Sigmoid colon (tissue), 7 donors: ENCODE data around the gene C19orf44. TPM values are rescaled to one million over a fixed set of nuclear protein-coding genes. Genes with fewer than 3 reads are reported as not detected.
"Not testable (repeated sequence)": the region's sequence is repeated elsewhere in the genome, so short reads cannot be mapped to it uniquely, and the experiment has no call there.

ENCODE experiments used
- DNase-seq: peaks from one replicate; pipeline ENCODE4 v3.0.0-alpha.2; 2019
- H3K27ac ChIP-seq, 4 donors: fragments of 200-600 bp; sonication (generic); one replicate each; pipeline ENCODE4 v1.5.1; 2016 to 2019; ENCODE audit warnings: mild to moderate bottlenecking in 1 of 4
- H3K27me3 ChIP-seq, 3 donors: fragments of 200-600 bp; sonication (generic); one replicate each; pipeline ENCODE4 v1.5.1; 2019; ENCODE audit warnings: mild to moderate bottlenecking in 1 of 3
- H3K36me3 ChIP-seq, 4 donors: fragments of 200-600 bp; sonication (generic); one replicate each; pipeline ENCODE4 v1.5.1; 2016 to 2019
- H3K4me1 ChIP-seq, 4 donors: fragments of 200-600 bp; sonication (generic); one replicate each; pipeline ENCODE4 v1.5.1; 2017 to 2019
- H3K4me3 ChIP-seq, 4 donors: fragments of 200-600 bp; sonication (generic); one replicate each; pipeline ENCODE4 v1.5.1; 2017 to 2019; ENCODE audit warnings: mild to moderate bottlenecking in 2 of 4, moderate library complexity in 1 of 4
- H3K9me3 ChIP-seq, 4 donors: fragments of 200-600 bp in 3 of 4; sonication (generic) in 3 of 4; one replicate each; pipeline versions ENCODE4 v1.5.1 to v1.6.1; 2013 to 2019
- EP300 ChIP-seq, 4 donors: sonication (generic); formaldehyde crosslinking; IDR thresholded peaks; one replicate each; pipeline ENCODE4 v1.6.1; 2017; ENCODE audit warnings: antibody characterized with exemption in 4 of 4
- POLR2A ChIP-seq, 2 donors: fragments of 450-650 bp; IDR thresholded peaks; one replicate each; pipeline ENCODE4 v1.6.1; 2016; ENCODE audit warnings: antibody characterized with exemption in 2 of 2, mild to moderate bottlenecking in 2 of 2, moderate library complexity in 2 of 2
- POLR2AphosphoS5 ChIP-seq, 4 donors: sonication (generic); formaldehyde crosslinking; IDR thresholded peaks; one replicate each; pipeline ENCODE4 v1.6.1; 2017; ENCODE audit warnings: antibody characterized with exemption in 4 of 4
- WGBS, 2 donors: extraction: QIAGEN DNeasy Blood & Tissue Kit; methylation state at CpG; one replicate each; pipeline ENCODE4 v1.1.7; 2013; 5-methylcytosine and 5-hydroxymethylcytosine counted together
- intact Hi-C: fragments of 100-400 bp; cut with DNase I; formaldehyde crosslinking; loops from one replicate; pipeline ENCODE4 v1.15.1; 2023
- polyA plus RNA-seq, 3 donors: library from polyadenylated mRNA; stranded (reverse); fragments of 200-250 nt; gene quantifications; one replicate each; pipeline ENCODE4 v1.2.3, GENCODE V29; 2013
- total RNA-seq, 4 donors: library from RNA; depleted of rRNA; stranded (reverse); fragments of >200 nt; gene quantifications; one replicate each; pipeline ENCODE4 v1.1.0, GENCODE V29; 2016
- TF ChIP-seq, protein P1 (sequence below), 4 experiments: fragments of 450-650 bp in 3 of 4; fragments of 200-600 bp in 1 of 4; IDR thresholded peaks; one replicate each; pipeline ENCODE4 v1.5.1; 2016 to 2019; ENCODE audit warnings: antibody characterized with exemption in 4 of 4, mild to moderate bottlenecking in 3 of 4, moderate library complexity in 2 of 4
- donor health status: healthy with polysubstance abuse.
- donor health status: Bipolar disorder and iron deficiency.
- donor health status: healthy.

C19orf44 gene
- total and polyA plus RNA-seq, 7 donors: 1.8 to 10.0 (median 3.8) TPM

DNA sequence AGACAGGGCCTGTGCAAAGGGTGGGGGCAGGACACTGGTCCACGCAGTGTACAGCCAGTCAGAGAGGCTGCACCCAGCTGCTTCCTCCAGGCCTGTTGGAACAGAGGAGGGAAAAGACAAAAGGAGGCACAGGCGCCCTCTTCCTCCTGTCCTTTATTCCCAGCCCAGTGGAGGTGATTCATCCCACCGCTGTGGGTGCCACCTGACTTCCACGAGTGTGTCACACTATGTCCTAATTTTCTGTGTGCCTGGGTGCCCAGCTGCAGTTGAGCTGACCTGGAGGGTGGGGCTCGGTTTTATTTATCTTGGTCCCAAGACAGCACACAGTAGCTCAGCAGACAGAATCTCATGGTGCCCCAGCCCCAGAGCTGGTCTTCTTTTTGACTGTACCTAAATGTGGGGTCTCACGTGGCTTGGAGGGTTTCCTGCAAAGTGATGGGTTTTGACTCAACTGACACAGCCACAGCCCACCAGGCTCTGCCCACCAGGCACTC, 33.4 kb upstream of the C19orf44 start:
- no peak for DNase-seq
- no peaks in the 10 kb centered on the region for H3K36me3 ChIP-seq
- intact Hi-C loops: no loop called here
- TF ChIP-seq EP300 (IDR thresholded peaks at IDR 0.05) (no peak), POLR2A (IDR thresholded peaks at IDR 0.05) (no peak), POLR2AphosphoS5 (IDR thresholded peaks at IDR 0.05) (no peak)
- TF ChIP-seq, protein P1, sequence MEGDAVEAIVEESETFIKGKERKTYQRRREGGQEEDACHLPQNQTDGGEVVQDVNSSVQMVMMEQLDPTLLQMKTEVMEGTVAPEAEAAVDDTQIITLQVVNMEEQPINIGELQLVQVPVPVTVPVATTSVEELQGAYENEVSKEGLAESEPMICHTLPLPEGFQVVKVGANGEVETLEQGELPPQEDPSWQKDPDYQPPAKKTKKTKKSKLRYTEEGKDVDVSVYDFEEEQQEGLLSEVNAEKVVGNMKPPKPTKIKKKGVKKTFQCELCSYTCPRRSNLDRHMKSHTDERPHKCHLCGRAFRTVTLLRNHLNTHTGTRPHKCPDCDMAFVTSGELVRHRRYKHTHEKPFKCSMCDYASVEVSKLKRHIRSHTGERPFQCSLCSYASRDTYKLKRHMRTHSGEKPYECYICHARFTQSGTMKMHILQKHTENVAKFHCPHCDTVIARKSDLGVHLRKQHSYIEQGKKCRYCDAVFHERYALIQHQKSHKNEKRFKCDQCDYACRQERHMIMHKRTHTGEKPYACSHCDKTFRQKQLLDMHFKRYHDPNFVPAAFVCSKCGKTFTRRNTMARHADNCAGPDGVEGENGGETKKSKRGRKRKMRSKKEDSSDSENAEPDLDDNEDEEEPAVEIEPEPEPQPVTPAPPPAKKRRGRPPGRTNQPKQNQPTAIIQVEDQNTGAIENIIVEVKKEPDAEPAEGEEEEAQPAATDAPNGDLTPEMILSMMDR (IDR thresholded peaks at IDR 0.05): no peak
- 39 to 60% methylated on average over 6 of the region's 6 CpGs for WGBS, 2 donors
- H3K27me3 ChIP-seq: no peaks in the 10 kb centered on the region
- H3K27ac ChIP-seq: no peak overlapping the region
- no peaks in the 10 kb centered on the region for H3K9me3 ChIP-seq
- peaks cover 0 to 31% (median 18%) of the 10 kb centered on the region in 4 donors for H3K4me1 ChIP-seq
- H3K4me3 ChIP-seq: no peak overlapping the region

DNA sequence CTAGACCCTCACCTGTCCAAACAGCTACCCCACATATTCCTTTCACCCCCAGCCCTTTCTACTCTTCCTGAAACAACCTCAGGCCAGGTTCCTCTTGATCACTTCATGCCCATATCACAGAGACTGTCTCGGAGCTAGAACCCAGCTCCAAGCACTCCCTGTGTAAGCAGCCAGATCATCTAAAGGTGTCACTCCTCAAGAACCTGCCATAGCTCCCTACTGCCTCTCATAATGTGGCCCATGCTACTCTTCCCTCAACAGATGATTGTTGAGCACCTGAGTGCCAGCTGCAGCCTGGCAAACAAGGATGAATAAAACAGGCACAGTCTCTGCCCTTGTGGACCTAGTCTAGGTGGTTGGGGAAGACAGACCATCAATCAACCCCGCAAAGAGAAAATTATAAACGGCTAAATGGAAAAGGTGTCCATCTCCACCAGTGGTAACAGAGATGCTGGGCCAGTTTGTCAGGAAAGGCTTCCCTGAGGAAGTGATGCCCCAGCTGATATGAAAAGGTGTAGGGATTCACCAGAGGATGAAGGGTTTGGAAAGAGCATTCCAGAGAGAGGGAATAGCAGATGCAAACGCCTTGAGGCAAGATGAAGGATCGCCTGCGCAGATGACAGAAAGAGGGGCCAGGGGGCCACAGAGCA, 32.7 kb upstream of the C19orf44 start:
- TF ChIP-seq POLR2AphosphoS5 (IDR thresholded peaks at IDR 0.05) (no peak), POLR2A (IDR thresholded peaks at IDR 0.05) (no peak), EP300 (IDR thresholded peaks at IDR 0.05) (no peak)
- TF ChIP-seq, protein P1 (IDR thresholded peaks at IDR 0.05): no peak
- H3K9me3 ChIP-seq: no peaks in the 10 kb centered on the region
- WGBS, 2 donors: 88 to 89% methylated on average over 6 of the region's 6 CpGs
- no peak for DNase-seq
- H3K4me3 ChIP-seq: no peak overlapping the region
- H3K27ac ChIP-seq: no peak overlapping the region
- no peaks in the 10 kb centered on the region for H3K27me3 ChIP-seq
- H3K36me3 ChIP-seq: no peaks in the 10 kb centered on the region
- intact Hi-C loops: no loop called here
- peaks cover 0 to 29% (median 14%) of the 10 kb centered on the region in 4 donors for H3K4me1 ChIP-seq

DNA sequence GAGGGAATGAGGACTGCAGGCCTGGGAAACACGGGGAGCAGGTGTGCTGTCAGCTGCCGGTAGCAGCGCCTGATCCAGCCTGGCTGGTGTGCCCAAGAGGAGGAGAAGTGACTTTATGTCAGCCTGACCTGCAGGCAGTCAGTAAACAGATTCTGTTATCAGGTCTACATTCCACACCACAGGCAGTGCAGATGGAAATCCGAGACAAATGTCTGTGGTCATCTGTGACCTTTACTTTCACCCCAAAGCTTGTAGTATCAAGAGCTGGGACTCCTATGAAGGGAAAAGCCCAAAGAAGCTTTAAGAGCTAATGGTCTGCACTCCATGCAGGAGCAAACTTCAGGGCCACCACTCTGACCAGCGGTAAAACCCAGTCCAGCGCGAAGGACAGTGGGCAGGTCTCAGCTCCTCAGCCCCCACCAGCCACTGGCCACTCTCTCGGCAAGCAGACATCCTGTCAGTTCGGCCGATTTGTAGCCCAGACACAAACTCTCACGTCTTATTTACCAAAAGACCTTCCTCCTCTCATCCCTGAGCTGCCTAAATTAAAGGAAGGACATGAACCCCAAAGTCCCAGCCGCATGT, 32.1 kb upstream of the C19orf44 start:
- Histone ChIP-seq H3K4me3 (no peak overlapping the region), H3K27me3 (no peaks in the 10 kb centered on the region), H3K9me3 (no peaks in the 10 kb centered on the region), H3K36me3 (no peaks in the 10 kb centered on the region), H3K27ac (no peak overlapping the region), H3K4me1 (peaks cover 0 to 28% (median 13%) of the 10 kb centered on the region in 4 donors)
- intact Hi-C loops: no loop called here
- TF ChIP-seq, protein P1 (IDR thresholded peaks at IDR 0.05): no peak
- TF ChIP-seq POLR2A (IDR thresholded peaks at IDR 0.05): no peak
- TF ChIP-seq POLR2AphosphoS5 (IDR thresholded peaks at IDR 0.05): no peak
- TF ChIP-seq EP300 (IDR thresholded peaks at IDR 0.05): no peak
- 82 to 86% methylated on average over 12 of the region's 12 CpGs for WGBS, 2 donors
- no peak for DNase-seq

DNA sequence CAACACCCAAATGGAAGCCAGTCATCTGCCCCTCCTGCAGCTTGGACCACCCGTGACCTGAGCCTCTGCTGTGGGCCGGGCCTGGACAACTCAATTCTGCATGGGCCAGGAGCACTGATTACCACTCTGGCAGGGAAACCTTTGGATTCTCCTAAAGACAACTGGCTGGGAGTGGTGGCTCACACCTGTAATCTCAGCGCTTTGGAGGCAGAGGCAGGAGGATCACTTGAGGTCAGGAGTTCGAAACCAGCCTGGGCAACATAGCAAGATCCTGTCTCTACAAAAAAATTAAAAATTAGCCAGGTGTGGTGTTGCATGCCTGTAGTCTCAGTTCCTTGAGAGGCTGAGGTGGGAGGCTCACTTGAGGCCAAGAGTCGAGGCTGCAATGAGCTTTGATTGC, 31.0 kb upstream of the C19orf44 start:
- H3K4me1 ChIP-seq: peaks cover 0 to 40% (median 21%) of the 10 kb centered on the region in 4 donors

DNA sequence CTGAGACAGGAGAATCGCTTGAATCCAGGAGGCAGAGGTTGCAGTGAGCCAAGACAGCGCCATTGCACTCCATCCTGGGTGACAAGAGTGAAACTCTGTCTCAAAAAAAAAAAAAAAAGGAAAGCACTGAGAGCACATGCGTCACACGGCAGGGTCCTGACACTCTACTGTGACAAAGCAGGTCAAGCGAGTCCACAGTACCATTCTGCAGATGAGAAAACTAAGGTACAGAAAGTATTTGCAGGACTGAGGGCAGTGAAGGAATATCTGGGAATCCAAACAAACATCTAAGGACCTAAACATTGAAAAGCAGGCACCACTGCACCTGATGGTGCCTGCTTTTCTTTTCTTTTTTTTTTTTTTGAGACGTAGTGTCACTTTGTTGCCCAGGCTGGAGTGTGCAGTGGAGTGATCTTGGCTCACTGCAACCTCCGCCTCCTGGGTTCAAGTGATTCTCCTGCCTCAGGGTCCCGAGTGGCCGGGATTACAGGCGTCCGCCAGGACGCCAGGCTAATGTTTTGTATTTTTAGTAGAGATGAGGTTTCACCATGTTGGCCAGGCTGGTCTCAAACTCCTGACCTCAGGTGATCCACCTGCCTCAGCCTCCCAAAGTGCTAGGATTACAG, 29.3 kb upstream of the C19orf44 start:
- H3K36me3 ChIP-seq, H3K4me3 ChIP-seq, DNase-seq, H3K9me3 ChIP-seq, H3K27ac ChIP-seq, H3K27me3 ChIP-seq, intact Hi-C loops: not testable (repeated sequence)
- H3K4me1 ChIP-seq: peaks cover 0 to 44% (median 26%) of the 10 kb centered on the region in 4 donors
- WGBS, 2 donors: 87 to 92% methylated on average over 12 of the region's 12 CpGs

More for the DNA sequence above, 31.0 kb upstream of the C19orf44 start:
- no peak overlapping the region for H3K4me3 ChIP-seq
- no peaks in the 10 kb centered on the region for H3K27me3 ChIP-seq
- WGBS, 2 donors: 89 to 96% methylated on average over 5 of the region's 5 CpGs
- H3K36me3 ChIP-seq: no peaks in the 10 kb centered on the region
- H3K27ac ChIP-seq: no peak overlapping the region
- H3K9me3 ChIP-seq: no peaks in the 10 kb centered on the region
- DNase-seq: no peak
- intact Hi-C loops: no loop called here
- TF ChIP-seq EP300 (IDR thresholded peaks at IDR 0.05) (no peak), POLR2A (IDR thresholded peaks at IDR 0.05) (no peak), POLR2AphosphoS5 (IDR thresholded peaks at IDR 0.05) (no peak)
- TF ChIP-seq, protein P1 (IDR thresholded peaks at IDR 0.05): no peak
